HepG2 (cell line): ENCODE data around the gene TBC1D10B. TPM values are rescaled to one million over a fixed set of nuclear protein-coding genes. Genes with fewer than 3 reads are reported as not detected.

ENCODE experiments used
- HNRNPLL ChIP-seq: fragments of 200-400 bp; formaldehyde crosslinking; IDR thresholded peaks from 2 replicates; pipeline ENCODE4 v1.6.1; 2017; ENCODE audit warnings: mild to moderate bottlenecking, low read depth, low read length; ENCODE audit not compliant: poor library complexity, severe bottlenecking
- KIAA2018 ChIP-seq: sonication (generic); formaldehyde crosslinking; IDR thresholded peaks from 2 replicates; pipeline ENCODE4 v1.5.0; 2020; ENCODE audit warnings: mild to moderate bottlenecking, missing genetic modification reagents, borderline replicate concordance
- REPIN1 ChIP-seq: sonication (generic); formaldehyde crosslinking; IDR thresholded peaks from 2 replicates; pipeline ENCODE4 v1.8.0; 2022; ENCODE audit warnings: missing genetic modification reagents, low read depth, mild to moderate bottlenecking, borderline replicate concordance
- SALL1 ChIP-seq: sonication (generic); formaldehyde crosslinking; IDR thresholded peaks from 2 replicates; pipeline ENCODE4 v1.8.0; 2022; ENCODE audit warnings: mild to moderate bottlenecking, missing genetic modification reagents
- SKI ChIP-seq: fragments of 450-650 bp; IDR thresholded peaks from one replicate; pipeline ENCODE4 v1.6.1; 2018; ENCODE audit warnings: mild to moderate bottlenecking; ENCODE audit not compliant: partially characterized antibody
- SMAD1 ChIP-seq: sonication (generic); formaldehyde crosslinking; IDR thresholded peaks from 2 replicates; pipeline ENCODE4 v1.4.0; 2020; ENCODE audit warnings: missing genetic modification reagents, low read depth, mild to moderate bottlenecking, borderline replicate concordance
- SMAD9 ChIP-seq: sonication (generic); formaldehyde crosslinking; IDR thresholded peaks from 2 replicates; pipeline ENCODE4 v1.5.1; 2020; ENCODE audit warnings: mild to moderate bottlenecking, missing genetic modification reagents
- SP1 ChIP-seq, 2 experiments: fragments of 450-650 bp in 1 of 2; sonication (generic) in 1 of 2; formaldehyde crosslinking in 1 of 2; IDR thresholded peaks; 2 replicates each; pipeline versions ENCODE4 v1.4.0 to v1.6.1; 2016 to 2020; ENCODE audit warnings: missing genetic modification reagents in 1 of 2
- TAF15 ChIP-seq: fragments of 200-400 bp; formaldehyde crosslinking; IDR thresholded peaks from one replicate; pipeline ENCODE4 v1.6.1; 2018; ENCODE audit warnings: mild to moderate bottlenecking, low read depth, low read length; ENCODE audit not compliant: poor library complexity, severe bottlenecking
- YEATS4 ChIP-seq: sonication (generic); formaldehyde crosslinking; IDR thresholded peaks from 2 replicates; pipeline ENCODE4 v1.4.0; 2020; ENCODE audit warnings: missing genetic modification reagents, borderline replicate concordance
- ZC3H13 ChIP-seq: sonication (generic); formaldehyde crosslinking; IDR thresholded peaks from 2 replicates; pipeline ENCODE4 v1.8.1; 2023; ENCODE audit warnings: mild to moderate bottlenecking, missing genetic modification reagents, moderate library complexity
- ZFY ChIP-seq: sonication (generic); formaldehyde crosslinking; IDR thresholded peaks from 2 replicates; pipeline ENCODE4 v1.4.0; 2020; ENCODE audit warnings: missing genetic modification reagents
- ZNF331 ChIP-seq: sonication (generic); formaldehyde crosslinking; IDR thresholded peaks from 2 replicates; pipeline ENCODE4 v1.4.0; 2020; ENCODE audit warnings: missing genetic modification reagents
- ZNF607 ChIP-seq: sonication (generic); formaldehyde crosslinking; IDR thresholded peaks from 2 replicates; pipeline ENCODE4 v1.5.1; 2020; ENCODE audit warnings: missing genetic modification reagents, mild to moderate bottlenecking, borderline replicate concordance
- ZNF639 ChIP-seq: conservative IDR thresholded peaks from 2 replicates; pipeline ENCODE4 v1.6.1; 2018; ENCODE audit warnings: missing genetic modification reagents
- ZNF740 ChIP-seq: sonication (generic); formaldehyde crosslinking; IDR thresholded peaks from 2 replicates; pipeline ENCODE4 v1.4.0; 2020; ENCODE audit warnings: missing genetic modification reagents
- ZNF772 ChIP-seq: sonication (generic); formaldehyde crosslinking; IDR thresholded peaks from 2 replicates; pipeline ENCODE4 v1.5.0; 2020; ENCODE audit warnings: mild to moderate bottlenecking, missing genetic modification reagents
- polyA plus RNA-seq, 8 experiments: library from polyadenylated mRNA; depleted of rRNA in 3 of 8; stranded (reverse) in 7 of 8; unstranded in 1 of 8; fragments of >200 nt; fragmentation: Illumina TruSeq in 4 of 8; extraction: Trizol in 4 of 8; gene quantifications; 2 replicates each; pipeline versions ENCODE4 v1.2.1 to v1.2.3, GENCODE V29; 2011 to 2016; ENCODE audit warnings: low read depth in 4 of 8, missing spikeins in 1 of 8, mixed read lengths in 1 of 8; ENCODE audit not compliant: insufficient read depth in 1 of 8
- total RNA-seq, 5 experiments: library from RNA; depleted of rRNA; stranded (reverse); fragments of >200 nt; fragmentation: Illumina TruSeq; extraction: Trizol; gene quantifications; 2 replicates each; pipeline ENCODE4 v1.2.3, GENCODE V29; 2016; ENCODE audit warnings: low read depth in 1 of 5
- TF ChIP-seq, protein P1 (sequence below): IDR thresholded peaks from 2 replicates; pipeline ENCODE4 v1.6.1; 2012; ENCODE audit warnings: inconsistent platforms

TBC1D10B gene
- total and polyA plus RNA-seq, 2 of the 13 experiments (the other 11 are each of a cell fraction or from before 2014, with no cell fraction given): 15.7 to 24.8 TPM

DNA sequence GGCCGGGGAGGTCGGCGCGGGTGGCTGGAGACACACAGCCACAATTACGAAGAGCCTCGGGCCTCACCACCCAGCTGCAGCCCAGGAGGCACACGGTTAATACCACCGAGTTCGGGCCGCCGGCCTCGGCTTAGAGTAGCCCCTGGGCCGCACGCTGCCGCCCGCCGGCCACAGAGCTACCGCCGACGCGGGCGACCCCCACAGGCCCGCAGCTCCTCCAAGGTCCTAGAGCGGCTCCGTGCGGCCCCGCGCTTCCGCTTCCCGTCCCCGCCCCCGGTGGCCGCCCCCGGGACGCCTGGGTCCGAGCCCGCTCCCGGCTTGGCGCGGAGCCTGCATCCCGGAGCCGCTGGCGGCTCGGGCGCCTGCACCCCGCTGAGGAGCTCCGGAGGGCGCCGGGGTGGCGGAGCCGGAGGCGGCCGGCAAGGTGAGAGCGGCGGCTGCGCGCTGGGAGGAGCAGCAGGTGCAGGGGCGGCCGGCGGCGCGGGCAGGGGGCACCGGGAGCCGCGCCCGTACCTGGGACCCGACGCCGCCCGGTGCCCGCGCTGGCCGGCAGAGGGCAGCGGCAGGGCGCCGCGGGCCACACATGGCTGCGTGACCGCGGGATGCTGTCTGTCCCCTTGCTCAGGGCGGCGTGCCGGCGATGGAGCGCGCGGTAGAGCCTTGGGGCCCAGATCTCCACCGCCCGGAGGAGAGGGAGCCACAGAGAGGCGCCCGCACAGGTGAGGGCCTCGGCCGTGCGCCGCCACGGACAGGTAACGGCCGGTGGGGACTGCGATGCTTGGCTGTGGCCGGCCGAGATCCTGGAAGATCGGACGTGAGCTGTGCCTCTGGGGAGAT, 25.1 kb upstream of the TBC1D10B start, which contains the start of gene ZNF48 (continued):
- peak; percentile 89 for TF ChIP-seq ZFY (CRISPR knock-in tag)
- TF ChIP-seq SP1 (IDR thresholded peaks at IDR 0.05): no peak
- TF ChIP-seq SP1 (CRISPR knock-in tag; IDR thresholded peaks at IDR 0.05): peak; percentile 75; the same call in 1 of the 2 replicates
- peak; percentile 91 for TF ChIP-seq SKI
- TF ChIP-seq, protein P1, sequence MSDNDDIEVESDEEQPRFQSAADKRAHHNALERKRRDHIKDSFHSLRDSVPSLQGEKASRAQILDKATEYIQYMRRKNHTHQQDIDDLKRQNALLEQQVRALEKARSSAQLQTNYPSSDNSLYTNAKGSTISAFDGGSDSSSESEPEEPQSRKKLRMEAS: peak; percentile 89
- TF ChIP-seq HNRNPLL: peak; percentile 69
- TF ChIP-seq ZNF740 (CRISPR knock-in tag): peak; percentile 56
- TF ChIP-seq TAF15: peak; percentile 9
- TF ChIP-seq SALL1: peak; percentile 69
- TF ChIP-seq ZNF331 (CRISPR knock-in tag): peak; percentile 77
- no peak for TF ChIP-seq KIAA2018 (CRISPR knock-in tag)
- peak; percentile 80 for TF ChIP-seq YEATS4
- TF ChIP-seq SMAD9: 0 out of 2 replicates have a peak, but pooled peaks have one; percentile 53
- 0 out of 2 replicates have a peak, but pooled peaks have one; percentile 17 for TF ChIP-seq REPIN1 (CRISPR knock-in tag)
- TF ChIP-seq ZC3H13 (CRISPR knock-in tag): no peak
- 0 out of 2 replicates have a peak, but pooled peaks have one; percentile 19 for TF ChIP-seq SMAD1 (CRISPR knock-in tag)
- TF ChIP-seq ZNF639: peak; percentile 97
- 0 out of 2 replicates have a peak, but pooled peaks have one; percentile 47 for TF ChIP-seq ZNF607 (CRISPR knock-in tag)
- TF ChIP-seq ZNF772 (CRISPR knock-in tag): no peak
